ENCODE measurements around the gene SPATA45. TPM values are rescaled to one million over a fixed set of nuclear protein-coding genes. Genes with fewer than 3 reads are reported as not detected.
A peak's percentile ranks its signal among the peaks of the same experiment; 100 is the strongest.

The SPATA45 gene
- total and polyA plus RNA-seq, 2 of the 13 experiments (the other 11 are each of a cell fraction or from before 2014, with no cell fraction given), result 0.17 to 0.64 TPM

- TF ChIP-seq ZNF251 (CRISPR knock-in tag; IDR thresholded peaks at IDR 0.05), result no peak
- peak; percentile 49; the same call in 1 of the 2 replicates for TF ChIP-seq SP5 (CRISPR knock-in tag; IDR thresholded peaks at IDR 0.05; ENCODE audit: borderline replicate concordance, low read depth)
- peak; percentile 51; the same call in 1 of the 2 replicates for TF ChIP-seq FOXK2 (IDR thresholded peaks at IDR 0.05)
- no peak for TF ChIP-seq ZNF7 (CRISPR knock-in tag; IDR thresholded peaks at IDR 0.05)
- TF ChIP-seq TRIM22 (IDR thresholded peaks at IDR 0.05), result no peak
- TF ChIP-seq TERF1 (CRISPR knock-in tag; IDR thresholded peaks at IDR 0.05), result no peak
- no peak for TF ChIP-seq ZNF605 (CRISPR knock-in tag; IDR thresholded peaks at IDR 0.05)
- no peak for TF ChIP-seq TAF15 (IDR thresholded peaks at IDR 0.05; ENCODE audit: low read depth, low read length, poor library complexity, severe bottlenecking)
- peak; percentile 42; the same call in 1 of the 2 replicates for TF ChIP-seq GFI1 (CRISPR knock-in tag; IDR thresholded peaks at IDR 0.05; ENCODE audit: borderline replicate concordance)
- no peak for TF ChIP-seq ZNF589 (CRISPR knock-in tag; conservative IDR thresholded peaks at IDR 0.05)
- TF ChIP-seq ARID4A (CRISPR knock-in tag; IDR thresholded peaks at IDR 0.05; ENCODE audit: borderline replicate concordance), result no peak
- no peak for TF ChIP-seq ZC3H13 (CRISPR knock-in tag; IDR thresholded peaks at IDR 0.05)
- no peak for TF ChIP-seq MBNL3 (CRISPR knock-in tag; conservative IDR thresholded peaks at IDR 0.05)
- peak; percentile 48; the same call in 1 of the 2 replicates for TF ChIP-seq NR2F2 (IDR thresholded peaks at IDR 0.05; ENCODE audit: borderline replicate concordance, low read depth)
- TF ChIP-seq ZFP1 (CRISPR knock-in tag; IDR thresholded peaks at IDR 0.05), result 0 out of 2 replicates have a peak, but pooled peaks have one; percentile 17
- TF ChIP-seq SYNCRIP (IDR thresholded peaks at IDR 0.05; ENCODE audit: insufficient read depth, low read depth, low read length), result no peak
- TF ChIP-seq GABPA (IDR thresholded peaks at IDR 0.05; ENCODE audit: low read depth, low read length), result no peak
- no peak for TF ChIP-seq GABPA (CRISPR knock-in tag; IDR thresholded peaks at IDR 0.05; ENCODE audit: low read depth)
- TF ChIP-seq ZNF614 (CRISPR knock-in tag; IDR thresholded peaks at IDR 0.05; ENCODE audit: borderline replicate concordance), result no peak
- peak; percentile 80 for TF ChIP-seq RARA (CRISPR knock-in tag; IDR thresholded peaks at IDR 0.05)
- TF ChIP-seq ZNF546 (CRISPR knock-in tag; conservative IDR thresholded peaks at IDR 0.05), result no peak
- no peak for TF ChIP-seq ATAD3A (CRISPR knock-in tag; IDR thresholded peaks at IDR 0.05)
- TF ChIP-seq ZMYM4 (CRISPR knock-in tag; IDR thresholded peaks at IDR 0.05), result peak; percentile 70
- peak; percentile 81 for TF ChIP-seq TBL1XR1 (IDR thresholded peaks at IDR 0.05; ENCODE audit: borderline replicate concordance, low read length, partially characterized antibody)
Measured at GRCh38 chr1:212816567-212817278, 30.7 kb downstream of the SPATA45 start (continued).

Data from HepG2 (cell line).